NCI-H2196 (cell line): Measurements from ENCODE around the gene FOXRED1.
"Not testable (repeated sequence)": the region's sequence is repeated elsewhere in the genome, so short reads cannot be mapped to it uniquely, and the experiment has no call there.

Source experiments
- DNase-seq: peaks from one replicate; lab custom pipeline; 2025; ENCODE audit not compliant: unreplicated experiment; lab: John Stamatoyannopoulos, UW

FOXRED1 gene

GRCh38 chr11:126268708-126269579, at the start of gene FOXRED1, which contains the start of gene SRPRA:
Gene FOXRED1 (plus strand): TSS chr11:126269154. CDS start chr11:126269207, 53 bp downstream.
Gene SRPRA (minus strand): TSS chr11:126268895. CDS start chr11:126268804, 91 bp downstream.
- peak; percentile 99 for DNase-seq

- DNase-seq = no peak
These were observed 49.4 kb upstream of the FOXRED1 start for GRCh38 chr11:126219547-126219946.

- no peak for DNase-seq
These were observed 44.2 kb upstream of the FOXRED1 start for GRCh38 chr11:126224647-126225294.

GRCh38 chr11:126225295-126225665, 43.7 kb upstream of the FOXRED1 start:
- no peak for DNase-seq

GRCh38 chr11:126226334-126227084, 42.4 kb upstream of the FOXRED1 start:
- no peak for DNase-seq

- no peak for DNase-seq
These were observed 39.0 kb upstream of the FOXRED1 start for GRCh38 chr11:126229858-126230540.

- peak; percentile 74 for DNase-seq
These were observed 37.1 kb upstream of the FOXRED1 start for GRCh38 chr11:126231725-126232459.

GRCh38 chr11:126232683-126233082, 36.3 kb upstream of the FOXRED1 start:
- DNase-seq = no peak

- no peak for DNase-seq
These were observed 35.6 kb upstream of the FOXRED1 start for GRCh38 chr11:126233391-126233790.

- DNase-seq = no peak
These were observed 22.3 kb upstream of the FOXRED1 start for GRCh38 chr11:126246636-126247035.

- no peak for DNase-seq
These were observed 15.7 kb upstream of the FOXRED1 start for GRCh38 chr11:126253265-126253664.

GRCh38 chr11:126254819-126255218, 14.1 kb upstream of the FOXRED1 start:
- DNase-seq = no peak

- not testable (repeated sequence) for DNase-seq
These were observed 13.4 kb upstream of the FOXRED1 start for GRCh38 chr11:126255507-126255906.

GRCh38 chr11:126256216-126256615, 12.7 kb upstream of the FOXRED1 start:
- DNase-seq = no peak

- no peak for DNase-seq
These were observed 11.8 kb upstream of the FOXRED1 start for GRCh38 chr11:126257144-126257543.

GRCh38 chr11:126257764-126258163, 11.2 kb upstream of the FOXRED1 start:
- DNase-seq = no peak

GRCh38 chr11:126262216-126262615, 6.7 kb upstream of the FOXRED1 start:
- no peak for DNase-seq

GRCh38 chr11:126263489-126263888, 5.5 kb upstream of the FOXRED1 start:
- no peak for DNase-seq

GRCh38 chr11:126265811-126266210, 3.1 kb upstream of the FOXRED1 start:
- no peak for DNase-seq

- DNase-seq = no peak
These were observed 1.3 kb upstream of the FOXRED1 start for GRCh38 chr11:126267650-126268049.
